GM18519 (cell line): Measurements from ENCODE around the gene PPME1.

ENCODE experiments used
- ATAC-seq: cut with Tn5 transposase; IDR thresholded peaks from one replicate; pipeline ENCODE4 v1.9.1; 2021; ENCODE audit warnings: mild to moderate bottlenecking, moderate library complexity; ENCODE audit not compliant: unreplicated experiment, low FRiP score

PPME1 gene

GRCh38 chr11:74154620-74155281, 16.3 kb upstream of the PPME1 start:
- no peak for ATAC-seq

- no peak for ATAC-seq
Measured at GRCh38 chr11:74157169-74157568, 13.9 kb upstream of the PPME1 start.

- no peak for ATAC-seq
Measured at GRCh38 chr11:74159642-74160041, 11.4 kb upstream of the PPME1 start.

- no peak for ATAC-seq
Measured at GRCh38 chr11:74162681-74163467, 8.2 kb upstream of the PPME1 start.

- no peak for ATAC-seq
Measured at GRCh38 chr11:74168838-74169237, 2.3 kb upstream of the PPME1 start.

GRCh38 chr11:74169738-74170458, 1.2 kb upstream of the PPME1 start:
- ATAC-seq = no peak

GRCh38 chr11:74171630-74171968, 510 bp downstream of the PPME1 start:
- no peak for ATAC-seq

- ATAC-seq = no peak
Measured at GRCh38 chr11:74171997-74172396, 908 bp downstream of the PPME1 start.

- ATAC-seq = no peak
Measured at GRCh38 chr11:74175920-74176319, 4.8 kb downstream of the PPME1 start.

- ATAC-seq = no peak
Measured at GRCh38 chr11:74179234-74180052, 8.4 kb downstream of the PPME1 start.

GRCh38 chr11:74182635-74183034, 11.5 kb downstream of the PPME1 start:
- no peak for ATAC-seq

- ATAC-seq = no peak
Measured at GRCh38 chr11:74185285-74185684, 14.2 kb downstream of the PPME1 start.

GRCh38 chr11:74185695-74186094, 14.6 kb downstream of the PPME1 start:
- no peak for ATAC-seq

GRCh38 chr11:74195828-74196227, 24.7 kb downstream of the PPME1 start:
- ATAC-seq = no peak

- no peak for ATAC-seq
Measured at GRCh38 chr11:74196781-74197486, 25.8 kb downstream of the PPME1 start.

- no peak for ATAC-seq
Measured at GRCh38 chr11:74203966-74204365, 32.9 kb downstream of the PPME1 start.

GRCh38 chr11:74204701-74205100, 33.6 kb downstream of the PPME1 start:
- no peak for ATAC-seq

- ATAC-seq = no peak
Measured at GRCh38 chr11:74205181-74205580, 34.1 kb downstream of the PPME1 start.

- ATAC-seq = no peak
Measured at GRCh38 chr11:74206746-74207145, 35.7 kb downstream of the PPME1 start.

- no peak for ATAC-seq
Measured at GRCh38 chr11:74208507-74208906, 37.4 kb downstream of the PPME1 start.
